Activated CD4-positive, alpha-beta T cell treated with anti-CD3 and anti-CD28 coated beads for 48 hours (primary cell): ENCODE measurements around the gene KLF16.
"Not testable (repeated sequence)": the region's sequence is repeated elsewhere in the genome, so short reads cannot be mapped to it uniquely, and the experiment has no call there.

Experiments used
- DNase-seq: peaks from one replicate; pipeline ENCODE4 v3.0.0-alpha.2; 2020

KLF16 gene

GRCh38 chr19:1863328-1863637 is at the start of gene KLF16:
Gene KLF16 (minus strand): TSS chr19:1863579. CDS start chr19:1863497, 82 bp downstream.
- DNase-seq = no peak

GRCh38 chr19:1912760-1913505 is 49.6 kb upstream of the KLF16 start:
- no peak for DNase-seq

DNA sequence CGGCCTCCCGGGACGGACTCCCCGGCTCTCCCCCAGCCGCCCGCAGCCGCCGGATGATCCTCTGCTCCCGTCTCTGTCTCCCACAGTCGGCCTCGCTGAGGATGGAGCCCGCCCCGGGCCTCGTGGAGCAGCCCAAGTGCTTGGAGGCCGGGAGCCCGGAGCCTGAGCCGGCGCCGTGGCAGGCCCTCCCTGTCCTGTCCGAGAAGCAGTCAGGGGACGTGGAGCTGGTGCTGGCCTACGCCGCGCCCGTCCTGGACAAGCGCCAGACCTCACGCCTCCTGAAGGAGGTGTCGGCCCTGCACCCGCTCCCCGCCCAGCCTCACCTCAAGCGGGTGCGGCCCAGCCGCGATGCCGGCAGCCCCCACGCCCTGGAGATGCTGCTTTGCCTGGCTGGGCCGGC is 48.6 kb upstream of the KLF16 start:
- DNase-seq = no peak

GRCh38 chr19:1911098-1911497 is 47.7 kb upstream of the KLF16 start:
- DNase-seq = no peak

DNA sequence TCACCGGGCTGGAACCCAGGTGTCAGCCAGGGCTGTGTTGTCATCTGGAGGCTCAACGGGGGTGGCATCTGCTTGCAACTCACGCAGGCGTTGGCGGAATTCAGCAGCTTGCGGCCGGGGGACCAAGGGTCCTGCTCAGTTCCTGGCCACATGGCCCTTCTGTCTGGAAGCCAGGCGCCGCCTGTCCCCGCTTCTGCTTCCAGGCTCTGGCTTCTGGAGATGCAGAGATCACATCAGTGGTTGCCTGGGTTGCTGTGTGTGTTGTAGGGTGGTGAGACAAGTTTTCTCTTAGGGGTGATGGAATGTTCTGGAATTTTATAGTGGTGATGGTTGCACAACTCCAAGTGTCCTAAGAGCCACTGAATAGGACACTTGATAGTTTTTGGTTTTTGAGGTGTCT is 46.8 kb upstream of the KLF16 start:
- DNase-seq = no peak

GRCh38 chr19:1909761-1910080 is 46.3 kb upstream of the KLF16 start:
- no peak for DNase-seq

DNA sequence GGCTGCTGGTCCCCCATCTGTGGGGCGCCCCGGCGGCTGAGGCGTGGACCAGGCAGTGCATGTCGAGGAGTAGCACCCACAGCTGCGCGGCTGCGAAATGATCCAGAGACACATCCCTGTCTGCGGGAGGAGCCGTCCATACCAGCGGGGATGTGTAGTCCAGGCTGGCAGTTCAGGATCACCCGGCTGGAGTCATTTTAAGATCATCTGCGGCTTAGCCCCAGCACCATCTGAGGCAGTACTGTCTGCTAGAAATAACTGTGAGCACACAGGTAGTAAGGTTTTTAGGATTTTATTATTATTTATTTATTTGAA is 44.9 kb upstream of the KLF16 start:
- no peak for DNase-seq

- DNase-seq = no peak
Measured at GRCh38 chr19:1907563-1908363, 44.4 kb upstream of the KLF16 start.

DNA sequence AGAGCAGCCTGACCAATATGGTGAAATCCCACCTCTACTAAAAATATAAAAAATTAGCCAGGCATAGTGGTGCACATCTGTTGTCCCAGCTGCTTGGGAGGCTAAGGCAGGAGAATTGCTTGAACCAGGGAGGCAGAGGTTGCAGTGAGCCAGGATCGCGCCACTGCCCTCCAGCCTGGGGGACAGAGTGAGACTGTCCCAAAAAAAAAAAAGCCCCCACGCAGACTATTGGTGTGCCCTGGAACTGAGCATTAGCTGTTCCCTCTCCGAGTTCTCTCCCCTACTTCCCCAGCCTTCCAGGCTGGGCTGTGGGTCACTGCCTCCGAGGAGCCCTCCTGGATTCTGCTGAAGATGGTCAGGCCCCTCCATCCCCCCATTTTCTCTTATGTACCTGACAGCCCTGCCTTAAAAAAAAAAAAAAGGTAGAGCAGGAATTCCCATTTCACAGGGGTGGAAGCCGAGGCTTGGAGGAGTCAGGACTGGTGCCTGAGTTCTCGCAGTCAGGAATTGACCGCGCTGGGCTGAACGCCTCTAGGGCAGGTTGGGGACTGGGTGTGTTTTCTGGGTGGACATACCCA is 43.7 kb upstream of the KLF16 start:
- no peak for DNase-seq

GRCh38 chr19:1905863-1906375 is 42.5 kb upstream of the KLF16 start:
- no peak for DNase-seq

DNA sequence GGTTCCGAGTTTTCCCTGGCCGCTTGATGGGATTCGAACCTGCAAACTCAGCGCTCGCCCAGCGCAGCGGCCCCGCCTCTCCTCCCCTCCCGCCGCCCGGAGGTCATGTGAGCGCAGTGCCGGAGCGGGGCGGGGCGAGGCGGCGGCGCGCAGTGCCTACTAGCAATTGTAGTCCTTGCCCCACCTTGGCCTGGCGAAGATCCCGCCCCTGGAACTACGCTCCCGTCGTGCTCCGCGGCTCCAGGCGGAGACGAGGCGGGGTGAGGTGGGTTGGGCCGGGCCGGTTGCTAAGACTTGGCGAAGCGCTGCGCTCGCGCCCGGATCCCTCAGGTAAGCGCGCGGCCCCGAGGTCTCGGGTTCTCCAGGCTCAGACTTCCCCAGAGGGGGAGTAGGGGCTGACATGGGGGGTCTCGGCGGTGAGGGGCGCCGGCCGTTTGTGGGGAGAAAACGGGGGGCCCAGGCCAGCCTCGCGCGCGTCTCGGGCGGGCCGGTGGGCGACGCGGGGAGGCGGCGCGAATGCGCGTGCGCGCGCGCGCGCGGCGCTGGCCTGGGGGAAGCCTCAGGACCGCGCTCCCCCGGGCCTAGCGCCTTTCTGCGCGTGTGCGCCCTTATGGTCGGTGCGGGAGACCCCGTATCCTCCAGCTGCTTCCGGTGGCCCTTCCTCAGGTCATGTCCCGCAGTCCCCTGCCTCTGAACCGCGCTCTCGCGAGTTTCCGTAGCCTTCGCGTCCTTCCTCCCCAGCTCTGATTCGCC is 41.9 kb upstream of the KLF16 start, which contains the start of the genes ADAT3 and SCAMP4:
TSS of gene ADAT3 (plus strand) at position 290 of the 753 bp plus-strand sequence. CDS start 6,649 bp downstream, outside the sequence.
TSS of gene SCAMP4 (plus strand) at position 290 of the 753 bp plus-strand sequence. CDS start 9,621 bp downstream, outside the sequence.
- peak; percentile 99 for DNase-seq

- no peak for DNase-seq
Measured at GRCh38 chr19:1904860-1905109, 41.4 kb upstream of the KLF16 start.

- DNase-seq = no peak
Measured at GRCh38 chr19:1902923-1903322, 39.5 kb upstream of the KLF16 start.

GRCh38 chr19:1901940-1902404 is 38.6 kb upstream of the KLF16 start:
- no peak for DNase-seq

DNA sequence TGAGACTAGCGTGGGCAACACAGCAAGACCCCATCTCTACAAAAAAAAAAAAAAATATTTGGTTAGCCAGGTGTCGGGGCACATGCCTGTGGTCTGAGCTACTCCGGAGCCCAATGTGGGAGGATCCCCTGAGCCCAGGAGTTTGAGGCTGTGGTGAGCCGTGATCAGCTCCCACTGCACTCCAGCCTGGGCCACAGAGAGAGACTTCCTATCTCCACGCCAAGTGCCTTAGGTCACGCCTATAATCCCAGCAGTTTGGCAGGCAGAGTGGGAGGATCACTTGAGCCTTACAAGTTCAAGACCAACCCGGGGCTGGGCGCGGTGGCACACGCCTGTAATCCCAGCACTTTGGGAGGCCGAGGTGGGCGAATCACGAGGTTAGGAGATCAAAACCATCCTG is 33.1 kb upstream of the KLF16 start:
- no peak for DNase-seq

- no peak for DNase-seq
Measured at GRCh38 chr19:1893791-1894190, 30.4 kb upstream of the KLF16 start.

- DNase-seq = no peak
Measured at GRCh38 chr19:1889907-1890306, 26.5 kb upstream of the KLF16 start.

GRCh38 chr19:1888385-1888784 is 25.0 kb upstream of the KLF16 start:
- DNase-seq = no peak

DNA sequence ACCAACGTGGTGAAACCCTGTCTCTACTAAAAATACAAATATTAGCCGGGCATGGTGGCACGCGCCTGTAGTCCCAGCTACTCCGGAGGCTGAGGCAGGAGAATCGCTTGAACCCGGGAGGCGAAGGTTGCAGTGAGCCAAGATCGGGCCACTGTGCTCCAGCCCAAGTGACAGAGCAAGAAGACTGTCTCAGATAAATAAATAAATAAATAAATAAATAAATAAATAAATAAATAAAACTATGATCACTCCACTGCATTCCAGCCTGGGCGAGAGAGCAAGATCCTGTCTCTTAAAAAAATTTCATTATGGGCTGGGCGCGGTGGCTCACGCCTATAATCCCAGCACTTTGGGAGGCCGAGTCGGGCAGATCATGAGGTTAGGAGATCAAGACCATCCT is 23.0 kb upstream of the KLF16 start:
- not testable (repeated sequence) for DNase-seq

- peak; percentile 97 for DNase-seq
Measured at GRCh38 chr19:1885398-1886119, 22.2 kb upstream of the KLF16 start, which contains the start of gene ABHD17A. Gene ABHD17A (minus strand): TSS chr19:1885496. CDS start chr19:1881566, 3,930 bp downstream.

- DNase-seq = no peak
Measured at GRCh38 chr19:1884719-1885334, 21.4 kb upstream of the KLF16 start.

DNA sequence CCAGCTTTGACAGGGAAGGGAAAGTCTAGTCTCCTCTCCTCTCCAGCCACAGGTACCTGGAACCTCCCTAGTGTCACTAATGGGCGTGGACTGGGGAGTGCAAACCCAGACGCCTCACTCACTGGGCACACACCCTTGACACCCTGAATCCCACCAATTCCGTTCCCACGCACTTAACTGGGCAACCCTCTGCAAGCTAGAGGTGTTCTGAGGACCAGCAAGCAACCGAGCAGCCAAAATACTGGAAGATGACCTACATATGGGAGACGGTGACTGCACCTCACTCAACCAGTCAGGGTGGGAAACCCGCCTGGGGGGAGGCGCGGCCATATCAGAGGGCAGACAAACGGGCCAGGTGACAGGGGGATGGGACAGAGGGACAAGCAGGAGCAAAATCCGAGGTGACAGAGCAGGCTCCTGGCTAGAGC is 20.9 kb upstream of the KLF16 start:
- DNase-seq = no peak
